Smooth muscle cell (in vitro differentiated cells): ENCODE data around the gene SHFL. TPM values are rescaled to one million over a fixed set of nuclear protein-coding genes. Genes with fewer than 3 reads are reported as not detected.

Source experiments
- DNase-seq: peaks from one replicate; lab custom pipeline; 2025; ENCODE audit not compliant: unreplicated experiment; lab: John Stamatoyannopoulos, UW
- H2AFZ ChIP-seq: fragments of 200-600 bp; sonication (generic); 2 replicates; pipeline ENCODE4 v1.6.0; 2016; ENCODE audit warnings: antibody characterized with exemption, low read depth, mild to moderate bottlenecking
- H3F3A ChIP-seq: fragments of 200-600 bp; sonication (generic); 2 replicates; pipeline ENCODE4 v1.6.0; 2017; ENCODE audit warnings: antibody characterized with exemption, low read depth
- H3K27ac ChIP-seq: fragments of 200-600 bp; sonication (generic); 2 replicates; pipeline ENCODE4 v1.5.1; 2016; ENCODE audit warnings: low read depth, mild to moderate bottlenecking
- H3K27me3 ChIP-seq: fragments of 200-600 bp; sonication (generic); 2 replicates; pipeline ENCODE4 v1.6.1; 2016; ENCODE audit warnings: low read depth, mild to moderate bottlenecking
- H3K36me3 ChIP-seq: fragments of 200-600 bp; sonication (generic); 2 replicates; pipeline ENCODE4 v1.5.1; 2016; ENCODE audit warnings: low read depth
- H3K4me1 ChIP-seq: fragments of 200-600 bp; sonication (generic); 2 replicates; pipeline ENCODE4 v1.5.1; 2016; ENCODE audit warnings: low read depth
- H3K4me2 ChIP-seq: fragments of 200-600 bp; sonication (generic); 2 replicates; pipeline ENCODE4 v1.6.0; 2016; ENCODE audit warnings: mild to moderate bottlenecking
- H3K4me3 ChIP-seq: fragments of 200-600 bp; sonication (generic); 2 replicates; pipeline ENCODE4 v1.5.1; 2016; ENCODE audit warnings: mild to moderate bottlenecking
- H3K79me2 ChIP-seq: fragments of 200-600 bp; sonication (generic); 2 replicates; pipeline ENCODE4 v1.6.0; 2016; ENCODE audit warnings: low read depth, mild to moderate bottlenecking
- H3K9ac ChIP-seq: fragments of 200-600 bp; sonication (generic); 2 replicates; pipeline ENCODE4 v1.6.0; 2016; ENCODE audit warnings: low read depth
- H3K9me3 ChIP-seq: fragments of 200-600 bp; sonication (generic); replicated peaks from 2 replicates; pipeline ENCODE4 v1.5.1; 2016; ENCODE audit warnings: low read depth
- H4K20me1 ChIP-seq: fragments of 200-600 bp; sonication (generic); 2 replicates; pipeline ENCODE4 v1.6.0; 2016; ENCODE audit warnings: low read depth
- CTCF ChIP-seq: fragments of 200-600 bp; sonication (generic); IDR thresholded peaks from 2 replicates; pipeline ENCODE4 v1.5.1; 2017; ENCODE audit warnings: borderline replicate concordance, mild to moderate bottlenecking, antibody characterized with exemption; ENCODE audit not compliant: insufficient read depth, poor library complexity, severe bottlenecking
- WGBS: methylation state at CpG from one replicate; pipeline ENCODE4 v1.1.7; 2016; ENCODE audit warnings: low lambda C conversion rate; 5-methylcytosine and 5-hydroxymethylcytosine counted together
- polyA plus RNA-seq: library from polyadenylated mRNA; unstranded; fragments of >200 nt; fragmentation: Nextera tagmentation; extraction: Ambion mirVana; gene quantifications from 2 replicates; pipeline ENCODE4 v1.2.1, GENCODE V29; 2016
- total RNA-seq: library from RNA; depleted of rRNA; stranded (reverse); fragments of >200 nt; gene quantifications from 2 replicates; pipeline ENCODE4 v1.2.3, GENCODE V29; 2014

SHFL gene
- total and polyA plus RNA-seq, 2 experiments from 2014 or later: 15.6 to 28.7 TPM

GRCh38 chr19:10049626-10050025, 36.5 kb upstream of the SHFL start:
- H3K27me3 ChIP-seq: no peaks in the 10 kb centered on the region
- H3K4me1 ChIP-seq: no peaks in the 10 kb centered on the region
- DNase-seq: no peak
- H3K36me3 ChIP-seq: no peaks in the 10 kb centered on the region
- no peak overlapping the region for H3K9ac ChIP-seq
- TF ChIP-seq CTCF: no peak
- no peak overlapping the region for H3K4me3 ChIP-seq
- 59% methylated on average over 2 of the region's 2 CpGs for WGBS
- no peak overlapping the region for H3K27ac ChIP-seq
- peaks cover 4% of the 10 kb centered on the region for H3K9me3 ChIP-seq
- H3K4me2 ChIP-seq: no peak overlapping the region
- no peaks in the 10 kb centered on the region for H3K79me2 ChIP-seq
- no peak overlapping the region for H2AFZ ChIP-seq
- no peaks in the 10 kb centered on the region for H4K20me1 ChIP-seq
- no peaks in the 10 kb centered on the region for H3F3A ChIP-seq

- DNase-seq: no peak
- WGBS: 81% methylated on average over 21 of the region's 21 CpGs
- no peaks in the 10 kb centered on the region for H3K36me3 ChIP-seq
- no peaks in the 10 kb centered on the region for H3F3A ChIP-seq
- H3K4me2 ChIP-seq: no peak overlapping the region
- peaks cover 2% of the 10 kb centered on the region for H3K27me3 ChIP-seq
- H3K27ac ChIP-seq: no peak overlapping the region
- H3K79me2 ChIP-seq: no peaks in the 10 kb centered on the region
- H3K4me3 ChIP-seq: no peak overlapping the region
- H3K9ac ChIP-seq: no peak overlapping the region
- no peaks in the 10 kb centered on the region for H4K20me1 ChIP-seq
- TF ChIP-seq CTCF: no peak
- no peaks in the 10 kb centered on the region for H3K4me1 ChIP-seq
- no peaks in the 10 kb centered on the region for H3K9me3 ChIP-seq
- no peak overlapping the region for H2AFZ ChIP-seq
These were observed 33.3 kb upstream of the SHFL start for GRCh38 chr19:10052602-10053360.

GRCh38 chr19:10061717-10062310, 24.3 kb upstream of the SHFL start:
- H3K79me2 ChIP-seq: no peaks in the 10 kb centered on the region

More at GRCh38 chr19:10061717-10062310, 24.3 kb upstream of the SHFL start:
- H3K36me3 ChIP-seq: no peaks in the 10 kb centered on the region
- peaks cover 3% of the 10 kb centered on the region for H3K27me3 ChIP-seq
- TF ChIP-seq CTCF: no peak
- H3K4me3 ChIP-seq: no peak overlapping the region
- no peaks in the 10 kb centered on the region for H3K4me1 ChIP-seq
- no peaks in the 10 kb centered on the region for H3F3A ChIP-seq
- WGBS: 38% methylated on average over 18 of the region's 21 CpGs
- no peak overlapping the region for H3K9ac ChIP-seq
- no peaks in the 10 kb centered on the region for H4K20me1 ChIP-seq
- DNase-seq: no peak
- H2AFZ ChIP-seq: no peak overlapping the region
- no peak overlapping the region for H3K4me2 ChIP-seq
- no peak overlapping the region for H3K27ac ChIP-seq
- H3K9me3 ChIP-seq: no peaks in the 10 kb centered on the region
